IMR-90 (cell line): Measurements from ENCODE around the gene COL6A5. TPM values are rescaled to one million over a fixed set of nuclear protein-coding genes. Genes with fewer than 3 reads are reported as not detected.

Source experiments
- ATAC-seq: fragments of 200-7000 bp; cut with Tn5 transposase; 2 replicates; pipeline ENCODE4 v1.9.1; 2020; ENCODE audit warnings: low read depth, mild to moderate bottlenecking, moderate library complexity
- BruUV-seq: library from RNA; stranded (reverse); fragments of 400-500 nt; replicated peaks from 2 replicates; lab custom pipeline; 2021; lab: Mats Ljungman, UMichigan
- CTCF ChIA-PET: fragments of 300-600 bp; formaldehyde crosslinking; extraction: SDS; loops from one replicate; lab custom pipeline; 2021; ENCODE audit warnings: antibody characterized with exemption; lab: Yijun Ruan, JAX
- POLR2A ChIA-PET: fragments of 300-600 bp; sonication (Branson Sonifier 250); formaldehyde crosslinking; loops from one replicate; lab custom pipeline; 2022; ENCODE audit warnings: antibody characterized with exemption; ENCODE audit not compliant: unreplicated experiment; lab: Charles Lee
- DNase-seq: peaks from one replicate; pipeline ENCODE4 v3.0.0; 2013
- H2AFZ ChIP-seq: replicated peaks from 2 replicates; pipeline ENCODE3; 2013; ENCODE audit warnings: low read length, mild to moderate bottlenecking; ENCODE audit not compliant: poor library complexity
- H2AK5ac ChIP-seq: 2 replicates; pipeline ENCODE4 v1.6.1; 2013; ENCODE audit warnings: low read depth, low read length, inconsistent platforms
- H2AK9ac ChIP-seq: replicated peaks from 2 replicates; pipeline ENCODE3; 2013; ENCODE audit warnings: mild to moderate bottlenecking, low read depth, low read length, moderate library complexity; ENCODE audit not compliant: poor library complexity
- H2BK120ac ChIP-seq: 2 replicates; pipeline ENCODE4 v1.6.1; 2013; ENCODE audit warnings: low read depth, low read length, inconsistent platforms
- H2BK15ac ChIP-seq: 3 replicates; pipeline ENCODE4 v1.6.1; 2013; ENCODE audit warnings: low read depth, low read length, inconsistent platforms
- H2BK20ac ChIP-seq: 2 replicates; pipeline ENCODE4 v1.6.1; 2013; ENCODE audit warnings: low read depth, mild to moderate bottlenecking, inconsistent platforms, low read length, moderate library complexity
- H2BK5ac ChIP-seq: 2 replicates; pipeline ENCODE4 v1.6.1; 2013; ENCODE audit warnings: mild to moderate bottlenecking, low read depth, low read length, inconsistent platforms; ENCODE audit not compliant: poor library complexity, severe bottlenecking
- H3K14ac ChIP-seq: replicated peaks from 2 replicates; pipeline ENCODE4 v1.6.1; 2013; ENCODE audit warnings: low read depth, low read length, inconsistent platforms
- H3K18ac ChIP-seq: 2 replicates; pipeline ENCODE4 v1.6.1; 2013; ENCODE audit warnings: low read depth, low read length, control low read depth
- H3K23ac ChIP-seq: 2 replicates; pipeline ENCODE4 v1.6.1; 2013; ENCODE audit warnings: low read depth, low read length, inconsistent platforms
- H3K27ac ChIP-seq: 2 replicates; pipeline ENCODE4 v1.5.1; 2013; ENCODE audit warnings: mild to moderate bottlenecking, control low read depth, low read length; ENCODE audit not compliant: insufficient read depth
- H3K27me3 ChIP-seq: 2 replicates; pipeline ENCODE4 v1.6.1; 2013; ENCODE audit warnings: low read length; ENCODE audit not compliant: control insufficient read depth, insufficient read depth
- H3K36me3 ChIP-seq: 2 replicates; pipeline ENCODE4 v1.6.1; 2013; ENCODE audit warnings: low read length, mixed read lengths; ENCODE audit not compliant: control insufficient read depth, insufficient read depth
- H3K4ac ChIP-seq: 2 replicates; pipeline ENCODE4 v1.6.1; 2013; ENCODE audit warnings: low read depth, low read length, inconsistent platforms
- H3K4me1 ChIP-seq: 2 replicates; pipeline ENCODE4 v1.6.1; 2013; ENCODE audit warnings: low read length, mixed read lengths; ENCODE audit not compliant: control insufficient read depth, insufficient read depth
- H3K4me2 ChIP-seq: 2 replicates; pipeline ENCODE4 v1.6.1; 2013; ENCODE audit warnings: low read depth, mild to moderate bottlenecking, control low read depth, low read length, moderate library complexity
- H3K4me3 ChIP-seq: 2 replicates; pipeline ENCODE4 v1.5.1; 2013; ENCODE audit warnings: low read depth, mild to moderate bottlenecking, control low read depth, low read length, moderate library complexity; ENCODE audit not compliant: insufficient read depth
- H3K56ac ChIP-seq: 2 replicates; pipeline ENCODE4 v1.6.1; 2013; ENCODE audit warnings: low read length, inconsistent platforms; ENCODE audit not compliant: insufficient read depth; ENCODE audit errors: extremely low read depth
- H3K79me1 ChIP-seq, 2 experiments: 2 replicates each; pipeline ENCODE4 v1.6.1; 2013; ENCODE audit warnings: low read length in 2 of 2, inconsistent platforms in 1 of 2, low read depth in 1 of 2
- H3K9ac ChIP-seq: 2 replicates; pipeline ENCODE4 v1.6.1; 2013; ENCODE audit warnings: low read depth, low read length, control low read depth
- H3K9me1 ChIP-seq: 2 replicates; pipeline ENCODE4 v1.6.1; 2013; ENCODE audit warnings: low read length, inconsistent platforms; ENCODE audit not compliant: insufficient read depth
- H3K9me3 ChIP-seq: 2 replicates; pipeline ENCODE4 v1.6.1; 2013; ENCODE audit warnings: low read length; ENCODE audit not compliant: control insufficient read depth, insufficient read depth
- H4K20me1 ChIP-seq: 2 replicates; pipeline ENCODE4 v1.6.1; 2013; ENCODE audit warnings: low read length, inconsistent platforms; ENCODE audit not compliant: insufficient read depth
- H4K5ac ChIP-seq: 2 replicates; pipeline ENCODE4 v1.6.1; 2013; ENCODE audit warnings: mild to moderate bottlenecking, low read depth, low read length, control low read depth
- H4K8ac ChIP-seq, 2 experiments: 2 replicates each; pipeline ENCODE4 v1.6.1; 2013; ENCODE audit warnings: low read depth in 2 of 2, low read length in 2 of 2, control low read depth in 1 of 2, inconsistent platforms in 1 of 2
- H4K91ac ChIP-seq: 2 replicates; pipeline ENCODE4 v1.6.1; 2013; ENCODE audit warnings: low read depth, low read length, inconsistent platforms; ENCODE audit not compliant: insufficient read depth
- CEBPB ChIP-seq: IDR thresholded peaks from 2 replicates; pipeline ENCODE4 v1.6.1; 2012; ENCODE audit warnings: low read depth, low read length, improper control_type of control experiment
- CHD1 ChIP-seq: IDR thresholded peaks from 2 replicates; pipeline ENCODE4 v1.6.1; 2012; ENCODE audit warnings: low read depth, low read length, improper control_type of control experiment
- CTCF ChIP-seq: conservative IDR thresholded peaks from 2 replicates; pipeline ENCODE4 v1.5.1; 2012; ENCODE audit warnings: mild to moderate bottlenecking, low read depth, low read length, improper control_type of control experiment
- FOS ChIP-seq: fragments of 150-350 bp; IDR thresholded peaks from 2 replicates; pipeline ENCODE4 v1.6.1; 2016; ENCODE audit warnings: low read depth, low read length
- MAZ ChIP-seq: IDR thresholded peaks from 2 replicates; pipeline ENCODE4 v1.6.1; 2012; ENCODE audit warnings: low read depth, mild to moderate bottlenecking, low read length, improper control_type of control experiment, moderate library complexity, borderline replicate concordance
- MXI1 ChIP-seq: IDR thresholded peaks from 2 replicates; pipeline ENCODE4 v1.6.1; 2012; ENCODE audit warnings: low read depth, mild to moderate bottlenecking, low read length, moderate library complexity, borderline replicate concordance
- NFE2L2 ChIP-seq: fragments of 150-350 bp; IDR thresholded peaks from 2 replicates; pipeline ENCODE4 v1.6.1; 2016; ENCODE audit warnings: low read depth, mild to moderate bottlenecking, low read length
- SMC3 ChIP-seq: fragments of 150-350 bp; IDR thresholded peaks from 2 replicates; pipeline ENCODE4 v1.6.1; 2016; ENCODE audit warnings: low read depth, mild to moderate bottlenecking, antibody characterized with exemption, low read length, moderate library complexity
- USF2 ChIP-seq: fragments of 150-350 bp; IDR thresholded peaks from 2 replicates; pipeline ENCODE4 v1.6.1; 2017; ENCODE audit warnings: mild to moderate bottlenecking, antibody characterized with exemption, low read length, low read depth
- WGBS, 2 experiments: methylation state at CpG; one replicate each; pipeline versions ENCODE4 v1.1.5 to v1.1.7; 2013; ENCODE audit warnings: missing lambda C conversion rate in 2 of 2; ENCODE audit not compliant: insufficient read length in 1 of 2; ENCODE audit errors: extremely low coverage in 2 of 2; 5-methylcytosine and 5-hydroxymethylcytosine counted together
- dilution Hi-C: fragments of 300-500 bp; cut with HindIII; formaldehyde crosslinking; loops from one replicate; pipeline ENCODE4 v1.14.3; 2018; ENCODE audit warnings: low sequenced_read_pairs; ENCODE audit not compliant: unreplicated experiment
- in situ Hi-C: fragments of 300-500 bp; cut with MboI; formaldehyde crosslinking; loops from 3 replicates; pipeline ENCODE4 v1.14.3; 2019; ENCODE audit warnings: low sequenced_read_pairs, inconsistent platforms, mixed read lengths
- intact Hi-C: fragments of 100-400 bp; cut with micrococcal nuclease; formaldehyde crosslinking; loops from 2 replicates; pipeline ENCODE4 v1.10.0; 2022
- polyA plus RNA-seq, 3 experiments: library from polyadenylated mRNA; depleted of rRNA; stranded (reverse); fragments of >200 nt; gene quantifications; 2 replicates each; pipeline ENCODE4 v1.2.3, GENCODE V29; 2012; ENCODE audit warnings: low replicate concordance in 1 of 3
- total RNA-seq: library from RNA; depleted of rRNA; stranded (reverse); fragments of >200 nt; gene quantifications from 2 replicates; pipeline ENCODE4 v1.2.3, GENCODE V29; 2012

COL6A5 gene
- total and polyA plus RNA-seq, 2 of the 4 experiments (the other 2 are of a cell fraction), result not detected

- Histone ChIP-seq H3K9me1 (no peaks in the 10 kb centered on the region), H3K56ac (no peak overlapping the region), H3K36me3 (no peaks in the 10 kb centered on the region), H3K9me3 (no peaks in the 10 kb centered on the region), H3K27me3 (no peaks in the 10 kb centered on the region), H3K4me3 (no peak overlapping the region), H3K79me1 (no peaks in the 10 kb centered on the region), H2AFZ (no peak overlapping the region), H3K4ac (no peak overlapping the region), H3K23ac (no peak overlapping the region), H2AK5ac (no peak overlapping the region), H3K4me1 (no peaks in the 10 kb centered on the region), H3K27ac (no peak overlapping the region), H4K91ac (no peak overlapping the region), H3K4me2 (no peak overlapping the region), H3K18ac (no peak overlapping the region), H2BK5ac (no peak overlapping the region), H2BK20ac (no peak overlapping the region), H2BK120ac (no peak overlapping the region), H3K14ac (no peak overlapping the region), H4K20me1 (no peaks in the 10 kb centered on the region), H3K9ac (no peak overlapping the region), H2AK9ac (no peak overlapping the region), H4K5ac (no peak overlapping the region), H4K8ac (no peak overlapping the region), H2BK15ac (no peak overlapping the region)
- no peak for ATAC-seq
- dilution Hi-C loops, result no loop called here
- no CpG with 5 or more reads among the region's 5 CpGs for WGBS, 2 experiments
- ChIA-PET POLR2A (no interaction called here), CTCF (no interaction called here)
- TF ChIP-seq MAZ (no peak), USF2 (no peak), NFE2L2 (no peak), CHD1 (no peak), MXI1 (no peak), SMC3 (no peak), FOS (no peak), CEBPB (no peak), CTCF (no peak)
- no TSS peak for BruUV-seq
- no peak for DNase-seq
- in situ Hi-C loops, result no loop called here
- intact Hi-C loops, result no loop called here
Observed at GRCh38 chr3:130529486-130530215, 184.2 kb downstream of the COL6A5 start.
